ENCODE results near the gene G3BP2.

- no peak for TF ChIP-seq EZH2 (IDR thresholded peaks at IDR 0.05; ENCODE audit: borderline replicate concordance, low read depth, low read length)
- no peak for TF ChIP-seq MEIS2 (IDR thresholded peaks at IDR 0.05; ENCODE audit: partially characterized antibody)
- no peak for TF ChIP-seq POLR2A (conservative IDR thresholded peaks at IDR 0.05)
- TF ChIP-seq EGR1 (conservative IDR thresholded peaks at IDR 0.05) = no peak
- no peak for TF ChIP-seq ARID4B (CRISPR knock-in tag; IDR thresholded peaks at IDR 0.05)
- TF ChIP-seq ZBTB40 (IDR thresholded peaks at IDR 0.05) = no peak
- no peak for TF ChIP-seq ZBTB40 (CRISPR knock-in tag; IDR thresholded peaks at IDR 0.05)
- no peak for TF ChIP-seq LEF1 (IDR thresholded peaks at IDR 0.05)
- TF ChIP-seq ZKSCAN1 (IDR thresholded peaks at IDR 0.05; ENCODE audit: low read depth, low read length) = no peak
These were observed 42.9 kb downstream of the G3BP2 start, which contains the start of gene CDKL2 for GRCh38 chr4:75630174-75630936.

Data from K562 (cell line).